Activated T-cell treated with anti-CD3 and anti-CD28 coated beads for 24 hours (primary cell): ENCODE measurements around the gene ADSS1.
A peak's percentile ranks its signal among the peaks of the same experiment; 100 is the strongest.

Source experiments
- DNase-seq: peaks from one replicate; pipeline ENCODE4 v3.0.0-alpha.2; 2020; ENCODE audit warnings: low read depth

Gene ADSS1

DNA sequence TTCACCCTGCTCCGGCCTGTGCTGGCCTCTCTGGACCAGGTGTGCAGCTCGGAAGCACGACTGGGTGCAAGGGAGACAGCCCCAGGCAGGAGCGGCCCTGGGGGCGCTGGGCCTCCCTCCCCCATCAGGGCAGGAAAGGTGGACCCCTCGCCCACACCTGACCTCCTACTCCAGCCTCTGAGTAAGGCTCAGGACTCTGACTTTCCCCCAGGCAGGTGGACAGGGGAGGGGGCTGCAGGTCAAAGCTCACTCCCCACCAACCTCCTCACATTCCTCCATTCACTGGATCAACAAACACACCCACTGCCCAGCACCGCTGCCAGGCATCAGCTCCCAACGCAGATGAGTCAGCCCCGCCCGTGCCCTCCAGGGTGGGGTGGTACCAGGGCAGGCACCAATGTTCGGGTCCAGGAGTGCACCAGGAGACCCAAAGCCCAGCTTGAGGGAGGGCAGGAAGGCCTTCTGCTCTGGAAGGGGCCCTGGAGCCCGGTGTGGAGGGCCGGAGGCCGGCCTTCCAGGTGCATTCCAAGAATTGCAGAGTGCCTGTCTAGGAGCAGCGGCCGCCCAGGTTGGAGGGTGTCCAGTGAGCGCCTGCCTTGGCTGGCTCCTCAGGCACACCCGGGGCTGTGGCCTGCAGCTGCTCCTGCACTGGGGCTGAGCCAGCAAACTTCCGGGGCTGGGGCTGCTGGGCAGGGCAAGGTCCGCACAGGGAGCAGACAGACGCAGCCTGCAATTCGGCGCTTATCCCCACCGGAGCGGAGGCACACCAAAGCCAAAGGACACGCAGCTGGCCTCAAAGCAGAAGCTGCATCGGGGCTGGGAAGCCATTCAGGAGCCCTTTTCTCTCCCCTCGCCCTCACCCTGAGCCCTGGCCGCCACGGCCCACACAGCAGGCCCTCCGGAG is 36.2 kb upstream of the ADSS1 start:
- no peak for DNase-seq

DNA sequence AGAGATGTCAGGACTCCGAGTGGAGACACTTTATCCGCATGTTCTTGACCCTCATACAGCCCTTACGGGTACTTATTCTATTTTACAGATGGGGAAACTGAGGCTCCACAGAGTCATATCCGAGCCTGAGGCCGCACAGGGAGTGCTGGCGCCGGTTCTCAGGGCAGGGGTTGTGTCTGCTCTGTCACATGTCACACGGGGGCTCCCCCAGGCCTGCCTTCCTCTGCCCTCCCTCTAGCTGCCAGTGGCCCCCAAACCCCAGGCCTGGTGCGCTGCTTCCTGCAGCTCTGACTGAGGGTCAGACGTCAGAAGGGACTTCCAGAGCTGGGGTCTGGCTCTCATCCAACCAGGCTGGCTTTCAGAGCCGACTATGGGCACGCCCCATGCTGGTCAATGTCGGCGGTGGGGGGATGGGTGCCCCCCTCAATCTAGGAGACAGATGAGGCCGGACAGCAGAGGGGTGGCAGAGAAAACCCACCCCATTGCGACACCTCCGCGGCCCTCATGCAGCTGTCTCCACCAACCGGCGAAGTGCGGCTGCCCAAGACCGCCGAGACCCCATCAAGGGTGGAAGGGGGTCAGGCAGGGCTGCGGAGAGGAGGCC is 35.4 kb upstream of the ADSS1 start:
- DNase-seq: no peak

DNA sequence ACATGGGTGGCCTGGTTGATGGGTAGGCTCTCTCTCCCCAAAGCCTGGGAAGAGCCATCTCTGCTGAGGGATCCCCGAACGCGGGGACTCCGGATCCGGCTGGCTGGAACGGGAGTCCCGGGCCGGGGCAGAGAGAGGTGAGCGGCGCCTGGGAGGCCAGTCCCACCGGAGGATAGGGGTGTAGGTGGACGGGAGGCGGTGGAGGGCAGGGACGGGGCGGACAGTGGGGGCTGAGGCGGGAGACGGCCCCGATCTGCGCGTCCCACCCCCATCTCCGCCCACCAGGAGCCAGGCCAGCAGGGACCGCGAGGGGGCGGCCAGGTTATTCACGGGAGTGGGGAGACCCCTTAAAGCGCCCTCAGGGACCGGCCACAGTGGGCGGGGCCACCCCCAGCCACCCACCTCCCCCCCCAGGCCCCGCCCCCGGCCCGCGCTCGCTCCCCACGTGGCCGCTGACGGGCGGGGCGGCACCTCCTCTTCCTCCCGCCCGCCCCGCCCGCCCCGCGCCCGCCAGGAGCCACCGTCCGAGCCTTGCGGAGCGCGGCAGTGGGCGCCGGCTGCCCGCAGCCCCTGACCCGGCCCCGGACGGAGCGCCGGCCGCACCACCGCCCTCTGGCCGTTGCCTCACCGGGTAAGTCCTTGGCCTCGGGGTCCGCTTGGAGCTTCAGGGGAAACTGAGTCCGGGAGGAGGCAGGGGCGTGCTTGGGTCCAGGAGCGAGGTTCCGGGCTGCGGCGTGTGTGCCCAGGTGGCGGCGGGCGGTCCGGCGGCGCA is 34.7 kb upstream of the ADSS1 start, which contains the start of gene INF2:
Gene INF2, plus strand, starts transcription at position 510 of the 772 bp plus-strand sequence. CDS start 11,748 bp downstream, outside the sequence.
- DNase-seq: peak; percentile 26

DNA sequence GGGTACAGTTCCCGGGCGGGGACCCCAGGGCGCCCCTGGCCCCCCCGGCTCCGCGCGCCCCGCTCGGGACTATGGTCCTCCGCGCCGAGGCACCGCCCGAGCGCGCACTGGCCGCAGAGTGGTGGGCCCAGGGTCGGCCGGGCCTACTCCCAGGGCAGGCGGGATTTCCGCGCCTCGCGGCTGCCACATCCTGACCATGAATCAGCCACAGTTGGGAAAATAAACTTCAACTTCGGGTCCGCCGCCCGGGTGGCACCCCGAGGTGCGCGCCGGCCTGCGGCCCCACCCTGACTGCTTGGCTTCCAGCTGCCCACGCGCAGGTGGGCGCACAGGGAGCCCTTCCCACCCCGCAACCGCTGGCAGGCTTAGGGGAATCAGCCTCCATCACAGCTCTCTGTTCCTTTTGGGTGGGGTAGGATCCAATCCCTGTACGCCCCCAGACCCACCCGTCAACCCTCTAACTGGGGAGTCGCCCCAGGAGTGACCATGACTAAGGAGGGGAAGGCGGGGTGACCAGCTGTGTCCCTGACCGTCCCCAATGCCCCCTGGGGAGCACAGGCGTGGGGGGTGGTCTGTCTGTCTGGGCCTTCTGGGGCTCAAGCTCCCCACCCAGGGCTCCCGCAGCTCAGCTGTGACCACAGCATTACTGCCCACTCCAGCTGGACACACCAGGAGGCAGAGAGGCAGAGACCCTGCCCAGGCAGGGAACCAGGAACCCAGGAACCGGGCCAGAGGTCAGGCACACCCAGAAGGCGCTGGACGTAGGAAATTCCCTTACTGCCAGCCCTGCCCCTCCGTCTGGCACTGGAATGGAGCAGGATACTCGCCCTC is 33.9 kb upstream of the ADSS1 start:
- no peak for DNase-seq

DNA sequence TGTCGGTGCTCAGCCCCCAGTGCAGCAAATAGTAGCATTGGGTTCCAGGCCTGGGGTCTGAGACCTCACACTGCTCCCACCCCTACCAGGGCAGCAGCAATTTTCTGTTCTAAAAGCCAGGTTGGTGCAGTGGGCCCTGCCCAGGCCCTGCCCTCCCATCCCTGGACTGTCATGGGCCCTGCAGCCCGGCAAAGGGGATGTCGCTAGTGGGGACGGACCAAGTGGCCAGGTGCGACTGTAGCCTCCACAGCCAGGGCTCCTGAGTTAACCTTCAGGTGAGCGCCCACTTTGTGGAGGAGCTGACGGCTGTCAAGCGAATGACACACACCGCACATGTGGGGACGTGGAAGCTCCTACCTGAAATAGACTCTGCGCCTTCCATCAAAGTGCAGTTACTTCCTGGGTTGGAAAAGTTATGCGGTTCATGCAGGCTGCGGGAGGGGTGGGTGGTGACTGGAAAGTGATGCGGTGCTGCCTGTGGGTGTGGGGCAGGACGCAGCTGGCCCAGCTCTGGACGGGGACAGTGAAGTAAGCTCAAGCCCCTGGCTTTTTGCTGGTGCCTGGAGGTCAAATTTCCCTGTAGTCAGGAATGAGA is 33.1 kb upstream of the ADSS1 start:
- no peak for DNase-seq

DNA sequence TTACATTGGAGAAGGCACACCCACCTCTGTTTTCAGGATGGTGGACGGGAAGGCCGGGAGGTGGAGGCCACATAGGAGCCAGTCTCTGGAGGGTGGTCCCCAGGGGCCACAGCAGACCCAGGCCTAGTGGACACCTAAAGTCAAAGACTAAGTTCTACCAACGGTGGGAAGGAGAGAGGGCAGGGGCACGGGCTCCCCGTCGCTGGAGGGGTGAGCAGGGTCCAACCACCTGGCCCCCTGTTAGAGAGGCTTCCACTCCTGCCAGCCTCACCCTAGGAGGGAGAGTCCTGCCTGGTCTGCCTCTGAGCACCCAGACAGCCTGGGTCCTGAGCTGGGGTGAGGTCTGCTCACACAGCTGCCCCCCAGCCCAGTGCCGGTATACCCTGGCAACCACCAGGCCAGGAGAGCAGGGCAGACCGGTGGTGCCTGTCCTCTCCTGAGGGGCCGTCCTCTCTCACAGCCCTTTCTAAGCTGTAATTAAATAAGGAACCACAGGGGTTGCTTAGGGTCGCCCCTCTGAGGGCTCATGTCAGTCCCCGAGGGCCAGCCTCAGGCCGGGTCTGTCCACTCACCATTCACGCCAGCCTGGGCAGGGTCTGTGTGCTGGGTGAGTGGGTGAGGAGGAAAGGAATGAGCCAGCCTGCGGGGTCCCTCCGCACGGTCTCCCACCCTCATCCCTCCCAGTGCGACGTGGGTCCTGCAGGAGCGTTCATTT is 32.3 kb upstream of the ADSS1 start:
- DNase-seq: no peak

DNA sequence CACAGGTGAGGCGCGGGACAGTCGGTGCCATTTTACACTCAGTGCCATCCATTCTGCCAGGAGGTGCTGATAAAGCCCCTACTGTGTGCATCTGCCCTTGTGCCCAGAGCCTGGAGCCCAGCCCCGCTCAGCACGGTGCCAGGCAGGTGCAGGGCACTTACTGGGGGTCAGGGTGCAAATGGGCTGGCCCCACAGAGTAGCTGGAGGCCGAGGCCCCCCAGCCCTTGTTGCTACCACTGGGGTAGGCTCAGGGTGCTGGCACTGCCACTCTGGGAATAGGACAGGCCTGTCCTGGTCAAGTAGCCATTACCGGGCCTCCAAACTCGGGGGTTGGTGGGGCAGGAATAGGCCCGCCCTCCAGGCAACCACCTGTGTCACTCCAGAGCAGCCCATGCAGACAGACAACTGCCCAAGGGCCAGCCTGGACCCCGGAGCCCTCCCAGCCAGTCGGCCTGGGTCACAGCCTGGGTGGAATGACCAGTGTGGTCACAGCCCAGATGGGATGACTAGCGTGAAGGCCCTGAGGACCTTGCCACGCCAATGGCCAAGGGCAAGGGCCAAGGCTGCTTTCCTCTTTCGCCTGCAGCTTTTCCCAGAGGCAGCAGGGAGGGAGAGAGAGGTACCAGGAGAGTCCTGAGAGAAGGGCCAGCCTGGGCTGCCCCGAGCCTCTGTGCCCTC is 31.6 kb upstream of the ADSS1 start:
- DNase-seq: no peak

DNA sequence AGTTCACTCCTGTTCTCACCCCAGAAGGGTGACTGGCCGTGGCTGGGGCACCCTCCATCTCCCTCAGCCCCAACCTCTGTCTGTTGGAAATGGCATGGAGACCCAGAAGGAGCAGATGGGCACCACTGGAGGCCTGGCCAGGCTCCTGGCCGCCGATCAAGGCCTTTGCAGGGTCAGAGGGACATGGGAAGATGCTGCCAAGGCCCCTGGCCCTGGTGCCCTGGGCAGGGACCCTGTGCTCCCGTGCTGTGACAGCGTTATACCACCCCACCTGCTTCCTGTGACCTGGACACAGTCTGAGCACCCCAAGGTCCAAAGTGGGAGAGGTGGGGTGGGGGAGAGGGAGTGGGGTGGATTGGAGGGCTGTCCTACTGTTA is 31.1 kb upstream of the ADSS1 start:
- DNase-seq: no peak

DNA sequence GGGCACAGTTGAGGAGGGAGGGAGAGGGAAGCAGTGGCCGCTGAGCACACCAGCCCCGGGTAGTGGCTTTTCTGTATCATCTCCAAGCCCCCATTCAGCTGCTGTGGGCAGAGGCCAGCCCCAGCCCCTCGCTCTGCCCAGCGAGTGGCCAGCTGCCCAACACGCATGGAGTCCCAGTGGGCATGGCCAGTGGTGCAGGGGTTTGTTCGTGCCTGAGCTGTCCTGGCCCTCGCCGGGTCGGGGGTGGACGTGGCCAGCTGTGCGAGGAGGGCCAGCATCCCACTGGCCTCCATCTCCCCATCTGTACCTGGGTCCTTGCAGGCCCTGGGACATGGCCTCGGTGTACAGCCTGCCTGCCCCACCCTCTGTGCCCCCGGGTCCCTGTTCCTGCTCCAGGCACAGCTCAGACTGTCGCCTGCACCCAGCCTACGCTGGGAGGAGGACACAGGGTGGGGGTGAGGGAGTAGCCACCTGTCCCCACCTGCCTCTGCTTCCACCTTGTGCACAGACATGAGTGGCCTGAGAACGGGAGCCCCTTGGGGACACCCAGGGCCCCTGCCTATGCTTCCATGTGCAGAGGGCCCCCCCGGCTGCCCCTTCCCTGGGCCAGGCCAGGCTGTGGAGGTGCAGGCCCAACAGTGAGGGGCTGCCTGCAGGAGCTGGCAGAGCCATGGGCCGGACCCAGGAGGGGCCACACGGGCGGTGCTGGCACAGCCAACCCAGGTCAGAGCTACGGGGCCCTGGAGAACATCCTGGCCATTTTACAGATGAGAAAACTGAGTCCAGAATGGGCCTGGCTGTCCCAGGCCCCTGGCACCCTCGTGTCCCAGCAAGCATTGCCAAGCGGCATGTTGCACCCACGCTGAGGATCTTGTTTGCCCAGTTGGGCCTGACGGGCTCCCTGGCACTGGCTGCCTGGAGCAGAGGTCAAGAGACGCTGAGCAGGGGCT is 30.3 kb upstream of the ADSS1 start:
- DNase-seq: no peak

DNA sequence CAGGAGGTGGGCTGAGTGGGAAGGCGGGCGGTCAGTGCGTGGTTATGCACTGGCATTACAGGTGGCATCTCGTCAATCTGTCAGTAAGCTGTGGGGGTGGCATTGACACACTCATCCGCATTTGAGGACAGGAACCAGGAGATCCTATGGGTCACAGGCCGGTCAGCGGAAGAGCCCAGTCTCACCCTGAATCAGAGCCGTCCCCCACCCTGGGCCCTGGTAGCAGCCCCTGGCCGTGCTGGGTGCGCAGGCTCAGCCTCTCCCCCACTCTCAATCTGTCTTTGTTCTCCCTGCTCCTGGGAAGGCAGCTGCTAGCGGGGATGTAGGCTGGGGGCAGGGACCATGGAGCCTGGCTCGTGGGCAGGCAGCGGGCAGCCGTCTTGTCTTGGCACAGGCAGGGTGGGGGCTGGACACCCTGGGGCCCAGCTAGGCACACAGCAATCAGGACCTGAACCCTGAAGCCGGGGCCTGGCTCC is 29.5 kb upstream of the ADSS1 start:
- no peak for DNase-seq

DNA sequence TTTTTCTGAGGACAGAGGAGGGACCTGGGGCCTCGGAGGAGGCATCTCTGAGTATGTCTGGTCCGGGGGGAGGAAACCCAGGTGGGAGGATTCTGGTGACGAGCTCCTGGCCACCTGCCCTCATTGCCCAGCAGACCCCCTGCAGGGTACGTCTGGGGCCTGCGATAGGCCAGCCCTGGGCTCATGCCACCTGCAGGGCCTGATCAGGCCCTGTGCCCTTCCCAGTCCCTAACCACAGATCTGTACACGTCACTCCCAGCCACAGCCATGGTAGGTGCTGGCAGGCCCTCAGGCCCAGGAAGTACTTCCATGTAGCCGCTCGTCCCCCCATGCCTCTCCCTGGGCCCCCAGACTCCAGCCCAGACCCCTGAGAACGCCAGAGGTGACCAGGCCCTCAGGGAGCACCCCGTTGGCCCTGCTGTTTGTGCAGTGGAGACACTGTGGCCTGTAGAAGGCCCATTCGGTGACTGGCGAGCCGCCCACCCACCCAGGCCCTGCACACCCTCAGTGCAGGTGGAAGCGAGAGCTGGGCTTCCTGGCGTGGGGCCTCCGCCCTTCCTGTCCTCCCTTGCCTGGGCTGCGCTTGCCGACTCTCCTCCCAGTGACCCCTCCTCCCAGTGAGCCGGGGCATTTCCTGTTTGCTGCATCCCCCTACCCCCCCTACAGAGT is 28.9 kb upstream of the ADSS1 start:
- no peak for DNase-seq

DNA sequence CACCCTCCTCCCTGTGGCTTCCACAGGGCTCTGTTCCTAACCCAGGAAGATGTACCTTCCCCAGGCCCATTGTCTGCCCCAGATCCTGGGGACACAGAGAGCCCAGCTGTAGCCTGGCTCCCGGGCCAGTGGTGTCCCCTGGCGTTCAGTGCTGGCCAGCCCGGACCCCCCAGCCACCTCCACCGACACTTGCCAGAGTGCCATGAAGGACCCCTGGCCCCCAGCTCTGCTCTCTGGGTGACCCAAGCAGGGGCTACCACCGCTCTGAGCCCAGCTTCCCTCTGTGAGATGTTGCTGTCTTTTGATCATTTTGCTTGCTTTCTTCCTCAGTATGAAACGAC is 28.4 kb upstream of the ADSS1 start:
- DNase-seq: no peak

DNA sequence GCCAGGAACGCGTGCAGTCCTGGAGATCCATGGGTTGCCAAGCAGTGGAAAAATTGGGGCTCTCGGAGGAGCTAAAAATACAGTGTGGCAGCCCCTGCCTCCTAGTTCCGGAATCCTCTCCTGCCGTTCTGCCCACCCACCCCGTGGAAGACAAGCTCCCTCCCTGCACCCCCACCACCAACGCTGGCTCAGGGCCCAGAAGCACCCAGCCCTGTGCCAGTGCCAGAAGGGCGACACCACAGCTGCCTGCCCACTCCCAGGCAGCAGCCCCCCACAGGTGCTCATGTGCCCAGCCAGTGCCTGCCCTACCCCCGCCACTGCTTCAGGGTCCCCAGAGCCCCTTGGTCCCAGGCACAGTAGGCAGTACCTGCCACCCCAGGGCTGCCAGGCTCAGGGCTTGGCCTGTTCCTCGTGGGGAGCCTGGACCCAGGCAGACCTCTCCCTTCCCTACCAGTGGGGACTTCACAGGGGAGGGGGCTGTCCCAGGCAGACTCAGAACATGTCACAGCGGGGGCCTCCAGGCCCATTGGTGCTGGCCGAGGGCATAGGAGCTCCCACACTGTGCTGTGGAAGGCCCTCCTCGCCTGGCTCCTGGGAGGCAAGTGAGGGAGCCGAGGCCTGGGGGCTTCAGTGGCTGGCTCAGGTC is 27.2 kb upstream of the ADSS1 start:
- no peak for DNase-seq

DNA sequence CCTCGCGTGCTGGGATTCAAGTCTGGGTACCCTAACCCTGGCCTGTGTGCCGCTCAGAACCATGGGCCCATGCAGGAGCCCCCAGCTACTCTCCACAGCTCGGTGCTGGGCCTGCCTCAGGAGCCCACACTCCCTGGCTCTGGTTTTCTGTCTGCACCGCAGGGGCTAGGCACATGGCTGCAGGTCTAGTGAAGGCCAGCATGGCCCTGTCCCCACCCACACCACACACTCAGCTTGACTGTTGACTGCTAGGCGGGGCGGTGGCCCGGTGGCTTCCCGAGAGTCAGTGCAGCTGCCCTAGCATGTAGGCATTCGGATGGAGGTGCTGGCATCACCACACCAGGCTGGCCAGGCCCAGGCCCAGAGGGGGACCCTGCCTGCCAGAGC is 26.7 kb upstream of the ADSS1 start:
- DNase-seq: no peak

DNA sequence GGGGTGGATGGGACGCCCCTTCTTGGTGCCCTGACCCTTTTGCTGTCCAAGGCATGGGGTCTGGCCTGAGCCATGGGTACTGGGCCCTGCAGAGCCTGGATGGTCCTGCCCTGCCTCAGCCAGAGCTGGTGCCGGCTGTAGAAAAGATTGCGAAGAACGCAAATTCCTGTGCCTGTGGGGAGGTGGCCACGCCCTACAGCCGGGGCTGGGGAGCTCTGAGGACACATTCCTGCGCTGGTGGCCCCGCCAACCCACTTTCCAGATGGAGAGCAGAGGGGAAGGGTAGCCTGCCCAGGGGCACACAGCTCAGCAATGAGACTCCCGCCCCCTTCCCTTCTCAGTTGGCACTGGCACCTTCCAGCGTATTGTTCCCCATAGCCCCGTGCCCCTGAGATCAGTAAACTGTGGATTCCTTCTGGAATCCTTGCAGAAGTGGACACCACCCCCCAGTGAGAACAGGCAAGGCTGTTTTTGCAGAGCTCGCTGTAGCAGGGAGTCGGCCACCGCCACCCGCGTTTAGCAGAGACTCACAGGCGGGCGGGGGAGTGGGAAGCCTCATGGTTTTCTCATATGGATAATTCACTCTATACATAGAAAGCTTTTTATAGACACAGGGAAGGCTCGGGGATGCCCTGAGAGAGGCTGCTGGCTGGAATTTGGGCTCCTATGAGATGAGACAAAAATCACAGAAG is 26.0 kb upstream of the ADSS1 start:
- DNase-seq: no peak

DNA sequence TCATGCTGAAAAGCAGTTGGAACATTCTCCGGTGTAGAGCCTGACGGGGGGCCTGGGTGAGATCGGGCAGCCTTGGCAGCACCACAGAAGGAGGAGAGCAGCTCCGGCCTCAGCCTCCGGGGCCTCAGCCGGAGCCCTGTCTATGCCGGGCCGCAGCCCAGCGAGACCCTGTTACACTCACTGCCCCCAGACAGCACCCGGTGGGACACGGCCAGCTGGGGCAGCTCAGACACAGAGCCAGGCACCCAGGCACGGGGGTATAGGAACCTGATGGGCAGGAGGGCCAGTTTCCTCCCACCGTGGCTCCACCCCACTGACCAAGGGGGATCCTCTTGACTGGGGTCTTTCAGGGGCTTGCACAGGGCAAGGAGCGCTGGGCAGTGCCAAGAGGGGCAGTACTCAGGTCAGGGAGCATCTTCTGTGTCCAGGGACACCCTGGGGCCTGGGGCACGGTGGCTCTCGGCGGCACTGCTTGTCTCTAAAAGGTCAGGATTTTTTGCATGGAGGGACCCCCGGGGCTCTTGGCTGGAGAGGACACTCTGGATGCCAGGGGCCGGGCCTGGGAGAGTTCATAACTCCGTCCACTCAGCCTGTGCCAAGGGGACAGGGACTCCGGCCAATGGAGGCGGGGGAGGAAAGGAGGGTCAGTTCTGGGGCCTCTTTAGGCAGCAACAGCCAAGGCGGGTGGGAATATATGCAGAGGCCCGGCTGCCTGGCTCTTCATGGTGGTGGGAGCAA is 25.2 kb upstream of the ADSS1 start:
- no peak for DNase-seq

DNA sequence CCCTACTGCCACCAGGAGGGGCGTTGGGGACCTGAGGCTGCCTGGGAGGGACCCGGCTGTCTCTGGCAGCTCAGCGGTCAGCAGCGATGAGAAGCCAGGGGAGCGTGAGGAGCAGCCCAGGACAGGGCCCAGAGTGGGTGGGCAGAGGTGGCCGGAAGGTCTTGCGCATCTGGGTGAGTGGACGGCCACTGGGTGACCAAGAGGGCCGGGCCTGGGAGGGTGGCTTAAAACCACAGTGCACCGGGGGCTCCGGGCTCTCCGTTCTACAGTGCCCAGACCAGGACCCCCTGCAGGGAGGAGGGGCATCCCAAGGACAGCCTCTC is 24.6 kb upstream of the ADSS1 start:
- DNase-seq: no peak
